ENCODE data around the gene KRT38.

DNA sequence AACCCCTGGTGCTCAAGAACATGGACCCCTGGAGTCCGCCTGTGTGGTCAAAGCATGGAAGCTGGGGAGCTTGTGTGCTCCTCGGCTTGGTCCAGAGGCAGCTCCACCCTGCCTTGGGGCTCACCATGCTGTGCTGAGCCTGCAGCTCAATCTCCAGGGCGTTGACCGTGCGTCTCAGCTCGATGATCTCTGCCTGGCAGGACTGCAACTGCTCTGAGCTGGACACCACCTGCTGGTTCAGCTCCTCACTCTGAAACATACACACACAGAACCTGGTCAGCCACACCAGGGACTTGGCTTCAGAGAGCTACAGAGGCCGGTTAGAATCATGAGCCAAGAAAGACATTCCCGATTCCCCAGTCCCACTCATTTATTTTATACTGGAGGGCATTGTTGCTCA, 37.5 kb upstream of the KRT38 start:
- TF ChIP-seq, protein P1, sequence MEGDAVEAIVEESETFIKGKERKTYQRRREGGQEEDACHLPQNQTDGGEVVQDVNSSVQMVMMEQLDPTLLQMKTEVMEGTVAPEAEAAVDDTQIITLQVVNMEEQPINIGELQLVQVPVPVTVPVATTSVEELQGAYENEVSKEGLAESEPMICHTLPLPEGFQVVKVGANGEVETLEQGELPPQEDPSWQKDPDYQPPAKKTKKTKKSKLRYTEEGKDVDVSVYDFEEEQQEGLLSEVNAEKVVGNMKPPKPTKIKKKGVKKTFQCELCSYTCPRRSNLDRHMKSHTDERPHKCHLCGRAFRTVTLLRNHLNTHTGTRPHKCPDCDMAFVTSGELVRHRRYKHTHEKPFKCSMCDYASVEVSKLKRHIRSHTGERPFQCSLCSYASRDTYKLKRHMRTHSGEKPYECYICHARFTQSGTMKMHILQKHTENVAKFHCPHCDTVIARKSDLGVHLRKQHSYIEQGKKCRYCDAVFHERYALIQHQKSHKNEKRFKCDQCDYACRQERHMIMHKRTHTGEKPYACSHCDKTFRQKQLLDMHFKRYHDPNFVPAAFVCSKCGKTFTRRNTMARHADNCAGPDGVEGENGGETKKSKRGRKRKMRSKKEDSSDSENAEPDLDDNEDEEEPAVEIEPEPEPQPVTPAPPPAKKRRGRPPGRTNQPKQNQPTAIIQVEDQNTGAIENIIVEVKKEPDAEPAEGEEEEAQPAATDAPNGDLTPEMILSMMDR (IDR thresholded peaks at IDR 0.05) = no peak
- TF ChIP-seq EP300 (IDR thresholded peaks at IDR 0.05) = no peak
- no peak for TF ChIP-seq POLR2AphosphoS5 (IDR thresholded peaks at IDR 0.05)
